Astrocyte of the hippocampus (primary cell): ENCODE results near the gene IDUA.

Source experiments
- DNase-seq: peaks from one replicate; pipeline ENCODE4 v3.0.0; 2011; ENCODE audit warnings: low read depth, low spot score

Gene IDUA

GRCh38 chr4:1030559-1030958 is 43.7 kb downstream of the IDUA start:
- DNase-seq, result peak; percentile 28

GRCh38 chr4:1031346-1031745 is 44.5 kb downstream of the IDUA start:
- DNase-seq, result no peak

GRCh38 chr4:1031956-1032795 is 45.3 kb downstream of the IDUA start:
- DNase-seq, result peak; percentile 20

DNA sequence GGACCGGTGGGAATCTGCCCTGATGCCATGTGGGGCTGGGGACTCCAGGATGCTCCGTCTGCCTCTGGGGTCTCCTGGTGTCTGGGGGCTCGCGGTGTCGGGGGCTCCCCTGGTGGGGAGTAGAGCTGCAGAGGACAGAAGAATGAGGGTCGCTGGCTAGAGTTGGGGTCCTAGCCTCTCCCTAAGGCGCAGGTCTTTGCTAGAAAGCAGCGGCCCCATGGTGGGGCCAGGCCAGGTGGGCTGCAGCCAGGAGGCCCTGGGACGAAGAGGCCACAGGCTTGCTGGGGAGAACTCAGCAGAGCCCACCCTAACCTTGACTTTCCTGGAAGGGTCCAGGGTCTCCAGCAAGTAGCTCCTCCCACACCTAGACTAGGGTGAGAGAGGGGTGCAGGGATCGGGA is 46.0 kb downstream of the IDUA start:
- no peak for DNase-seq

DNA sequence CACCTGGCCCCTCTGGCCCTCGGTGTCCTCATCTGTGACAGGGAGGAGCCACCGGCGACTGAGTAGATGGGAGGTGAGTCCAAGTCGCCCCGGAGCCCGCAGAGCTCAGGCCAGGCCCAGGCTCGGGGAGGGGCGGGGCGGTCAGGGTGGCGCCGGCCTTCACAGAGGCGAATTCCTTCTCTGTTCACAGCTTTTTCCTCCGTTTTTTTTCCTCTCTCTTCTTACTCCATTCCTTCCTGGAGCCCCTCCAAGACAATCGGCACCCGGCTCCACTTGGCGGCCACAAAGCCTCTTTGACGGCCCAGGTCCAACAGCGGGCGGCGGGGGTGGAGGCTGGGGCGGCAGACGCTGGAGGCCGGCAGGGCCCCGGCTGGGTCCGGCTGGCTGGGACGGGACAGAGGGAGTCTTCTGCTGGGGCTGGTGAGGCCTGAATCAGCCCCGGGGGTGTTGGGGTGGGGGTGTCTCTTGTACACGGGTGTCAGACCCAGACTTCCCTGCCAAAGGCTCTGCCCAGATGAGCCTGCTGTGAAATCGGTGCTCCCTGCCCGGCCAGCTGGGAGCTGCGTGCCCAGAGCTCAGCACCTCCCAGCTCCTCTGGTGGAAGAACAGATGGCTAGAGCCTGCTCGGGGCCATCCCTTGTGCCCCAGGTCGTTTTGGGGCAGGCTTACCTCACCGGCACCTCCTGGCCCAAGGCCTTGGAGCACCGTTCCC is 47.2 kb downstream of the IDUA start:
- DNase-seq, result peak; percentile 96

GRCh38 chr4:1035510-1035909 is 48.7 kb downstream of the IDUA start:
- DNase-seq, result peak; percentile 72

- no peak for DNase-seq
These were observed 49.3 kb downstream of the IDUA start for GRCh38 chr4:1036095-1036494.

DNA sequence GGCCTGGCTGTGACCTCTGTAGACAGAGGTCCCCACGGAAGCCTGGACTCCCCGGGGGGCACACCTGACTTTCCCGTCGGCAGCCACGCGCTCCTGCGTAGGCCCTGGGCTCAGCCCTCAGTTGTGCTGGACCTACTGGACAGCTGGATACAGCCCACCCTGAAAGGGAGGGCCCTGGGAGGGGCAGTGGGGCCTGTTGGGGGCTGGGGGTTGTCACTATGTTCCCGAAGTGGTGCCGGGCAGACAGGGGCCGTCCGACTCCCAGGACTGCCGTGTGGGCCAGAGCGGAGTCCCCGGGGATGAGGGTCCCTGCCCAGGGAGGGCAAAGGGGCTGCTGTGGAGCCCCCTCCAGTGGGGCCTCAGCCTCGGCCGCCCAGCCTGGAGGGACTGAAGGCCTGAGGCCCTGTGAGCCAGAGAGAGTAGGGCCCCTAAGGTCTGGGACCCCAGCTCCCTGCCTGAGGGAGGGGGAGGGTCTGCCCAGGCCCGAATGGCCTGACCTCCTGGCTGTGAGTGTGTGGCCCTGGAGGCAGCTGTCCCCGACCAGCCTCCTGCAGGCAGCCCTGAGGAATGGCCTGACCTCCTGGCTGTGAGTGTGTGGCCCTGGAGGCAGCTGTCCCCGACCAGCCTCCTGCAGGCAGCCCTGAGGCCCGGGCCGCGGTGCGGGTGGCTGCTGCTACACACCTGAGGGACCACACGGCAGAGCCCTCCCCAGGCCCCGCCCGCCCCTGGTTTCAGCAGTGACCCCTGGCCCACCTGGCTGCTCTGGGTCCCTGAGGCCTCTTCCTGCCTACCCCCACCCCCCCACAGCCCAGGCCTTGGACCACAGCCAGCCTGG is 50.3 kb downstream of the IDUA start:
- no peak for DNase-seq

DNA sequence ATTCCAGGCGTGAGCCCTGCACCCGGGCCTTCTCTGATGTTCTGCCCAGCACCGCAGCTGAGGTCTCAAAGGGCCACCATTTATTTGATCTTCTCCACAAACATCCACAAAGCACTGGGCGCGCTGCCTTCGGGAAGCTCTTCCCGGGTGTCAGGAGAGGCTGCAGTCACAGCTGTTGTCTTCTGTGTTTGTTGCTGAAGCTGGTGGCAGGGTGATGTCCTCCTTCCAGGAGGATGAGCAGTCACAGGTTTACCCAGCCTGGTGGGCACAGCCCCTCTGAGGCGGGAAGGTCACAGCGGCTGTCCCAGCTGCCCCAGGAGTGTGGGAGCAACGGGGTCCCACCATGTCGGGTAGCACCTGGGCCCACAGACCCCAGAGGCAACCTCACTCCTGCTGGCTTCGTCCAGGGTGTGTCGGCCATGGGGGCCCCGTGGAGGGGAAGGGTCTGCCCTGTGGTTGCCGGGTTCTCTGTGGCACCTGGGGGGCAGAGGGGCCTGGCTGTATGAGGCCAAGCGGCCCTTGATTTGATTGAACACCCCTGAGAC is 52.2 kb downstream of the IDUA start:
- DNase-seq, result no peak

DNA sequence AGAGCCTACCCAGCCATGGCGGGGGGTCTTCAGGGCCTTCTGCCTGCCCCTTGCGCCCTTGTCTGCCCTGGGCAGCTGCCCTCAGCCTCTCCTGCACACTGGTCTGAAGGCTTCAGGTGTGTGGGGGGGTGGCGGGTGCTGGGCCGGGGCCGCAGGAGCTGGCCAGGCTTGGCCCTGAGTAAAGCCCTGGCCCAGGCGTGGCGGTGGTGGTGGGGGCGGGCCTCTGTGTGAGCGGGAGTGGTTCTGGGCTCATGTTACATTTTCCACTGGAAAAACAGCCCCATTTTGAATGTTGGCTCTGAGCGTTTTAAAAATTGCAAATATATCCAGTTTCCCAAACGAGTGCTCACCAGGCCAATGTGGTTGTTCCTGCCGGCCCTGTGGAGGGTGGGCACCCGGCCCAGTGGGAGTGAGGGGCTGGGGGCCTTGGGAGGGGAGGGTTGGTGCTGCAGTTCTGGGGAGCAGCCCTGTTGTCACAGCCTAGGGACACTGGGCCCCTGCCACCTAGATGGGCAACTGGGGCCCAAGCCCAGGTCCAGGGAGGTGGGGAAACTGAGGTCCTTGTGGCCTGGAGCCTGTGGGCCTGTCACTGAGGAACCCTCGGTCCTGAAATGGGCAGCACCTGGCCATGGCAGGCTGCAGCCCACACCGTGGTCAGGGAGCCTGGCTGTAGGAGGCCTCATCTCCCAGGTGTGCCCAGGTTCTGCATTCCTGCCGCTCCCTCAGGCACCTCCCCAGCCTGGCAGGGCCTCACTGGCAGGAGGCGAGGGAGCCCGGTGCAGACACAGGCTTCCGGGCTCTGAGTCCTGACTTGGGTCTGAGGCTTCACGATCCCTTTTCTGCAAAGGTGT is 52.9 kb downstream of the IDUA start:
- peak; percentile 81 for DNase-seq

DNA sequence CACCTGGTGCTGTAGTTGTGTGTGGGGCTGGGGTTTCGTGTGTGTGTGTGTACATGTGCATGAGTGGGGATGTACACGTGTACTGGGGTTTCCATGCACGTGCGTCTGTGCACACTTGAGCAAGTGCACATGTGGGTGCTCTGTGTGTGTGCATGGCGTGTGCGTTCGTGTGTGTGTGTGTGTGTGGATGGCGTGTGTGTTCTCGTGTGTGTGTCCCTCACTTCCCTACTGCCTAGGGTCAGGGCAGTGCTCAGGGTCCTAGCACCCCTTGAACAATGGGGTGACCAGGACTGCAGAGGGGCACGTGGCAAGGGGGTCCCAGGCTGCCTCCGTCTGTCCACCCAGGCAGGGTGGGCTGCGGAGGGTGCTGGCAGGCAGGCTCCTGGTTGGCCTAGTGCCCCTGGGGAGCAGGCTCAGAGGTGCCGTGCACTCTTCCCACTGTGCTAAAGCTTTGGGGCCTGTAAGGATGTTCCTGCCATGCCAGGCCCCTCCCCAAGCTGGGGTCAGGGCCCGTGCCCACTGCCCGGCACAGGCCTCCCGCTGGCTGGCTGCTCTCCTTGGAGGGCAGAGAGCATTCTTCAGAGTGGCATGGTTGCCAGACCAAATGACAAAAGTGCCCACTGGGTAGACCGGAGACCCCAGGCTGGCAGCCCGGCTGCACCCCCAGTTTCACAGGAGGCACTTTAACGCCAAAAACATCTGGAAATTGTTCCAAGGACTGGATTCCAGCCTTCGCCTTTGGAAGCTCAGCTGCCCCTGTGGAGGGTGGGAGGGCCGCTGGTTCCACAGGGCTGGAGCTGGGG is 53.7 kb downstream of the IDUA start:
- no peak for DNase-seq

- peak; percentile 87 for DNase-seq
These were observed 54.5 kb downstream of the IDUA start for GRCh38 chr4:1041147-1041935.

- no peak for DNase-seq
These were observed 55.1 kb downstream of the IDUA start for GRCh38 chr4:1041936-1042330.

- no peak for DNase-seq
These were observed 55.7 kb downstream of the IDUA start for GRCh38 chr4:1042352-1043055.

DNA sequence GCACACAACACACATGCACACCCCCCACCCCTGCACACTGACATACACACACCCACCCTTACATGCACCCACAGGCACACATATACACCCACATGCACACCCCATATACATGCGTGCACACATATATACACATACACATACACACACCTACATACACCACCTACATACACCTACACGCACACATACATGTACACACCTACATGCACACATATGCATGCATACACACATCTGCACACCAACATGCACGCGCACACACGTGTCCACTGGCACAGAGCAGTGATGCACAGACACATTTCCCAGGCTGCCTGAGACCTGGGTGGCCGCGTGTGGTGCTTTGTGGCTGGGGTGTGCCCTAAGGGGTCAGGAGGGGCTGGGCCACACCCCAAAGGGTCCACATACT is 56.3 kb downstream of the IDUA start:
- peak; percentile 3 for DNase-seq

- peak; percentile 99 for DNase-seq
These were observed 57.0 kb downstream of the IDUA start for GRCh38 chr4:1043651-1044468.

GRCh38 chr4:1044469-1045192 is 57.8 kb downstream of the IDUA start:
- DNase-seq, result no peak
